HG03520 (cell line): ENCODE data around the gene GULP1.
"Not testable (repeated sequence)": the region's sequence is repeated elsewhere in the genome, so short reads cannot be mapped to it uniquely, and the experiment has no call there.

Experiments
- ATAC-seq: cut with Tn5 transposase; IDR thresholded peaks from one replicate; pipeline ENCODE4 v1.9.1; 2021; ENCODE audit warnings: mild to moderate bottlenecking, moderate library complexity; ENCODE audit not compliant: unreplicated experiment

Gene GULP1, protein sequence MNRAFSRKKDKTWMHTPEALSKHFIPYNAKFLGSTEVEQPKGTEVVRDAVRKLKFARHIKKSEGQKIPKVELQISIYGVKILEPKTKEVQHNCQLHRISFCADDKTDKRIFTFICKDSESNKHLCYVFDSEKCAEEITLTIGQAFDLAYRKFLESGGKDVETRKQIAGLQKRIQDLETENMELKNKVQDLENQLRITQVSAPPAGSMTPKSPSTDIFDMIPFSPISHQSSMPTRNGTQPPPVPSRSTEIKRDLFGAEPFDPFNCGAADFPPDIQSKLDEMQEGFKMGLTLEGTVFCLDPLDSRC

DNA sequence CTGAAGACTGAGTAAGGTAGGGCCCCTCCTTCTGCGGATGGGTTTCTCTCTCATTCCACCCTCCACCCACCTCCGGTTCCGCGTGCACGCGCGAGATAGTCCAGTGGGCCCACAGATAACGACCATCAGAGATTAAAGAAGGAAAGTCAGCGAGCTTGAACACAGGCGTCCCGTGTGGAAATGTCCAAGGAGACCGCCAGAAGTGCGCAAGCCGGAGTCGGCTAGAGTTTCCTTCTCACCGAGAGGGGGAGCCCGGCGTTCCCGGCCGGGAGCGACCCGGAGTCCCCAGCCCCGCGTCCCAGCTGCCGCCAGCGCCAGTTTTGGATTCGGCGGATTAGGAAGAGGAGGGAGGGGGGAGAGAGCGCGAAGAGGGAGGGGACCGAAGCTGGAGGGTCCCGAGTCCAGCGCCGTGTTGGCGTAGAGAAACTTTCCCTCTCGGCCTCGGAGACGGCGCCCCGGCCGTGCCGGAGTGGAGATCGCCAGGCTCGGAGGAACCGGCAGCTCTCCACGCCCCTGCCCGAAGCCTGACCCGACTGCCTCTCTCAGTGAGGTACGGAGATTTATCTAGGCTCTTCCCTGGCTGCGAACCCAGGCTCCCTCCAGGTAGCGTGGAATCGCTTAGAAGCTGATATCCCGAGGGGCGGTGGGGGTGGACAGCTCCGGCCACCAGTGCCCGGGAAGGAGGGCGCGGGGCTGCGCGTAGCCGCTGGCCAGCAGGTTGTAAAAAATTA lies at the start of gene GULP1:
Gene GULP1 (plus strand): TSS at position 258 of the 731 bp plus-strand sequence. CDS start 185,829 bp downstream, outside the sequence.
- no peak for ATAC-seq

DNA sequence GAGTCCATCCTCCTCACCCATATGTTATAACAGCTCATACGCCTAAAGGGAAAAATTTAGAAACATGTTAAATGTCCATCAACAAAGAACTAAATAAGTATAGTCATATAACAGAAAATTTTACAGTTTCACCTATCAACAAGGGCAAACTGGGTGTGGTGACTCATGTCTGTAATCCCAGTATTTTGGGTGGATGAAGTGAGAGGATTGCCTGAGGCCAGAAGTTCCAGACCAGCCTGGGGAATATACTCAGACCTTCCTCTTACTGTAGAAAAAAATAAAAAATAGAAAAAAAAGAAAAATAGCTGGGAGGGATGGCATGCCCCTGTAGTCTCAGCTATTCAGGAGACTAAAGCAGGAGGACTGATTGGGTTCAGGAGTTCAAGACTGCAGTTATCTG lies 48.3 kb upstream of the GULP1 start:
- no peak for ATAC-seq

DNA sequence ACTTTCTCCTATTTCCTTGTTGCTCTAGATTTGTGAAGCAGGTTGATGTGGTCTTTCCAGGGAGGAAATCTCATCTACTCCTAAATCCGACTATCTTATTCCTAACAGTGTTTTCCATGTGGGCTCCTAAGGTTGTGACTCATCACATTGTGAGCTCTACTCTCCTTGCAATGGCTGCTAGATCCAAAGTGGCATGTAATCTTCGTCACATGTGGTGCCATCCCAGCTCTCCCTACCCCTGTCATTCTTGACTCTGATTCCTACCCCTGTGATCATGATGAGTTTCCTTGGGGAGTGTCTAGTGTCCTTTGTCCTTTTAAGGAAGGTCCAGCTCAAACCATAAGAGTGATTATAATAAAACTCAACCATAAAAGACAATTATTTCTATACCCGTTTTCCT lies 47.3 kb upstream of the GULP1 start:
- no peak for ATAC-seq

DNA sequence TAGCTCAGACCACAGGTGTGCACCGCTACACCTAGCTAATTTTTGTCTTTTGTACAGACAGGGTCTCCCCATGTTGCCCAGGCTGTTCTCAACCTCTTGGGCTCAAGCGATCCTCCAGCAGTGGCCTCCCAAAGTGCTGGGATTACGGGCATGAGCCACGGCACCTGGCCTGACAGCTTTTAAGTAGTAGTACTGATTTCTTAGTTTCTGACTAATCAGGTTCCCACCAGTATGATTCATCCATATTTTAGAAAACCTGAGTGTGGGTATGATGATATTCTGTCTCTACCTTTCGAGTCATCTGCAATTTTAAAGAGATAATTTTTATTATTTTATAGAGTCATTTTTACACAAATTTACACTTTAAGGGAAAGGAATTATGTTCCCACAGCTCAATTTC lies 46.4 kb upstream of the GULP1 start:
- no peak for ATAC-seq

DNA sequence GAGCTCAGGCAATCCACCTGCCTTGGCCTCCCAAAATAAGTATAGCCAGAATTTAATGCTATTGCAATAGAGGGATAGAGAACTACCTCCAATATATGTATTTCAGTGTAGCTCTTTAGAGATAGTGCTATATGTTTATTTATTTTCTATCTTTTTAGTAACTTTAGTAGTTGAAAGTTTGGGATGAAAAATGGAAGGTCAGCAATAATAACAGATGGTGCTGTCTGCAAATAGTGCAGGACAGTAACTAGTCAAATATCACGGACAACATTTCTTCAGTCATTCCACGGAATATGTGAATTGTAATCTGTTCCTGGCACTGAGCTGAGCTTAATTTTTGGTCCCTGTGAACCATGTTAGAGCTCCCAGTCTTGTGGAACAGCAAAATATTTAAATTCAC lies 43.2 kb upstream of the GULP1 start:
- no peak for ATAC-seq

DNA sequence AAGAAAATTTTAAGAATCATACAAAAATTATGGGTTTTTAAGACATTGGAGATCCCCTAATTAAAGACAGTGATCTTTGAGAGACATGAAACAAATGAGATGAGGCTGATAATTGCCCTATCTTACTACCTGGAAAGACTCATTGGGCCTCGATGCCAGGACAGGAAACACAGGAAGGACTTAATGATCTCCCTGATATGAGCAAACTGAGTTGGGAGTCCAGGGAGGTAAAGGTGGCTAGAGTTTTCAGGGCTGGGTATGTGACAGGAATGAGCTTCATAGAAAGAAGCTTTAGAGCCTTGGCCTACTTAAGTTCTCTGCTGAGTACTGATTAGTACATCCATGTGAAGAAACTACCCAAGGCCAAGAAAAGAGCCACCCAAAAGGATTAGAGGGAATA lies 40.6 kb upstream of the GULP1 start:
- no peak for ATAC-seq

DNA sequence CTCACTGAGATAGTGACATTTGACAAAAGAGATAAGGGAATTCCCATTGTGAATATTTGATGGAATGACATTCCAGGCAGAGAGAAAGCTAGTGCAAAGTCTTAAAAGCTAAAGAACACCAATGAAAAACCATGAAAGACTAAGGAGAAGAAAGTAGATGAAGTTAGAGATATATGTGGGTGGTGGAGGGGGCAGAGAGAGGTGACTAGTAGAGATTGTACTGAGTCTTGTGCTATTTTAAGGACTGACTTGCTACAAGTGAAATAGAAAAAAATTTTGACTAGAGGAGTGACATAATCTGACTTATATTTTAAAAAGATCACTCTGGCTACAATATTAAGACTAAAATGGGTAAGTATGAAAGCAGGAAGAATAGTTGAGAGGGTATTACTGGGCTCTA lies 35.3 kb upstream of the GULP1 start:
- no peak for ATAC-seq

DNA sequence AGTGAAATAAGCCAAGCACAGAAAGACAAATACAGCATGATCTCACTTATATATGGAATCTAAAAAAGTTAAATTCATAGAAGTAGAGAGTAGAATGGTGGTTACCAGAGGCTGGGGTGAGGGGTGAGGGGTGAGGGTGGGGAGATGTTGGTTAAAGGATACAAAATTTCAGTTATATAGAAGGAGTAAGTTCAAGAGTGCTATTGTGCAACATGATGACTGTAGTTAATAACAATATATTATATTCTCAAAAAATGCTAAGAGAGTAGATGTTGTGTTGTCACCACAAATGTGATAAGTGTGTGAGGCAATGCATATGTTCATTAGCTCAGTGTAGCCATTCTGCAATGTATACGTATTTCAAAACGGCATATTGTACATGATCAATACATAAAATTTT lies 26.4 kb upstream of the GULP1 start:
- ATAC-seq = no peak

DNA sequence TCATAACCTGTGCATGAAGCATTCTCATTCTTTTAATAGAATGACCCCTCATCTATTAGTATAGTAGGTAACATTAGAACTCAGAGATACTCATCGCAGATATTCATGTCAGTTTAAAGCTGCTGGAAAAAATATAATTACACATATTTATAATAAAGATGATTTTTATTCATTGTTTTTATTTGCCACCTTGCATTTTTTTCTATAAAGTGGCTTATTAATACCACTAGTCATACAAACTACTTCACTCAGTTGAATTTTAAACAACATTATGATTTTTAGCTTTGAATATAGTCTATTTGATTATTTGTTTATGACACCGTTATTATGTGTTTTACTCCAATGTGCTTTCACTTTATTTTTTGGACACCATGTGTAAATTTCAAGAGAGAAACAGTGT lies 23.9 kb upstream of the GULP1 start:
- ATAC-seq = no peak

DNA sequence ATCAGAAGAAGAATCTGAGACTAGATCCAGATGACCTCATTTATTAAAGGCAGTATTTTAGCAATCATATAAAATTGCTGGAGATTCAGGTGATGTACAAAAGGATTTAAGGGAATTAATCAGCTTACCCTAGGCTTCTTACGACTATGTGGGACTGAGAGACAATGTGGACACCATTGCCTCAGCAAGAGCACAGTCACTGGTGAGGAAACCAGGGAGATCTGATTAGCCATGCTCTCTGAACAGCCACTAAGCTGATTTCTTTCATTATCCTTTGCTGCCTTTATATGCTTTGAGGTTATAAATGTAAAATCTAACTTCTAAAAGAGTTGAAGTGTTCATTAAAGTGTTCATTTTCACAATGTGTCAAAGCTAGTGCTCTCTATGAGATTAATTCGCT lies 22.7 kb upstream of the GULP1 start:
- ATAC-seq = no peak

DNA sequence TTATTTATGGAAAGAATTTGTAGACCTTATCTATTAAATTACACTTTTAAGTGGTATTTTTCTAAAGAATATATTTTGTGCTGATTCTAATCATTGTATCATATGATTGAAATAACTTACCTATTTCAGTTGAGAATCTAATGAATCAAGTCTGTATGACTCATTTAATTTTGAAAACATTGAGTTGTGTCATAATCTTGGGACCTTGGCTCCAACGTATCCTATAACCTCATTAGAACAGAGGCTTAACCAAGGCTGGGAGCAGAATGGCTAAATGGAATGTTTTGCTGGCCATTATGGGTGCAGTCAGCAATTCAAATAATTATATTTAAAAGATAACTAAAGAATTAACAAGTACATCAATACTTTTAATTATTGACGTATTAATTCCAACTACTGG lies 19.6 kb upstream of the GULP1 start:
- no peak for ATAC-seq

DNA sequence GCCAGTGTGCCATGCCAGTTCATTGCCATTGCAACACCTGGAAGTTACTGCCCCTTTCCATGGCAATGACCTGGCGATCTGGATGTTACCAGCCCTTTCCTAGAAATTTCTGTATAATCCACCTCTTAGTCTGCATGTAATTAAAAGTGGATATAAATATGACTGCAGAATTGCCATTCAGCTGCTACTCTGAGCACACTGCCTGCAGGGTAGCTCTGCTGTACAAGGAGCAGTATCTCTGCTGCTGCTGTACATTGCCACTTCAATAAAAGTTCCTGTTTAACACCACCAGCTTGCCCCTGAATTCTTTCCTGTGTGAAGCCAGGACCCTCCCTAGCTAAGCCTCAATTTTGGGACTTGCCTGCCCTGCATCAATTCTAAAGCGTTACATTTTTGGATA lies 17.4 kb upstream of the GULP1 start:
- ATAC-seq = no peak

DNA sequence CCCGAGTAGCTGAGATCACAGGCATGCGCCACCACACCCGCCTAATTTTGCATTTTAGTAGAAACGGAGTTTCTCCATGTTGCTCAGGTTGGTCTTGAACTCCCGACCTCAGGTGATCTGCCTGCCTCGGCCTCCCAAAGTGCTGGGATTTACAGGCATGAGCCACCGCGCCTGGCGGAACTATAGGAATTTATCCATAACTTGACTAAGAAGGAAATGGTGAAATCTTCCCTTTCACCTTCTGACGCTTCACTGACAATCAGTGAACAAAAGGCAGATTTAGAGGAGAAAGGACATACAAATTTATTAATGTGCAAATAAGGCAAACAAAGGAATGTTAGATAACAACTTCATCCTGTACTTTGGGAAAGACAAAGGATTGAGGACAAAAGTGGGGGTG lies 15.4 kb upstream of the GULP1 start:
- no peak for ATAC-seq

DNA sequence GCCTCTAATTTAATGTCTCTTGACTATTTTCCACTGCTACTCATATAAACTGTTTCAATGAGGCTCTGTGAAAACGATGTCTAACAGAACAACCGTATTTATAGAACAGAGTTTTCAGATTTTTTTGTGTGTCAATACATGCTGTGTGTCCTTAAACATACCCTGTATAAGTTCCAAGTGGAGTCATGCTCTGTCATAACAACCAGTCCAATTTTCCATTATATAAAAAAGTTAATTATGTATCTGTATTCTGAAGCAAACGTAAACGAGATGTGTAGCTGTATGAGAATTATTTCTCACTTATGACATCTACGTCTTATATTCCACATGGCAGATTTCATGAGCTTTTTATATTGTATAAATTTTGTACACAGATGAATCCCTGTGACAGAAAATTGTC lies 13.9 kb upstream of the GULP1 start:
- ATAC-seq = no peak

DNA sequence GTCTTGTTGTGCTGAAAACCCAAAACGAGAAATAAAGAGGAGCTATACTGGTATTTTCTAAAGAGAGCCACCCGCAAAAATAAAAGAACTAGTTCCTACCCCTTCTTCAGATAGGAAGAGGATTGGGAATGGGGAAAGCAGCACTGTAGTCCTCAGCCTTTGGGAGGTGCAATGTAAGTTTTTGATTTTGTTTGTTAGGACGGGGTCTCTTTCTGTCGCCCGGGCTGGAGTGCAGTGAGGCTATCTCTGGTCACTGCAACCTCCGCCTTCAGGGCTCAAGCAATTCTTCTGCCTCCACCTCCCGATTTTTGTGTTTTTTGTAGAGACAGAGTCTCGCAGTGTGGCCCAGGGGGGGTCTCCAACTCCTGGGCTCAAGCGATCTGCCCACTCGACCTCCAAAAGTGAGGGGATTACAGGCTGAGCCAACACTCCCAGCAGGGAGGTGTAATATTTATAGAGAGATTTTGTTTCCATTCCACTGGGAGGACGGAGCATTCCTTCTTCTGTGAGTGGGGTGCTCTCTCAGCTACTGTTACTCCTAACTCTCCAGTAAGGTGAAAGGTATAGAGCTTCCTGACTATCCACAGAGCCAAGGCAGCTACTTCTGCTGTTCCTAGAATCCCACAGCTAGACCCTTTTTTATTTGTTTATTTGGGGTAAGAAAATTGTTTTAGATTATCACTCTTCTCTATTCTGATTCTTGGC lies 13.1 kb upstream of the GULP1 start:
- no peak for ATAC-seq

DNA sequence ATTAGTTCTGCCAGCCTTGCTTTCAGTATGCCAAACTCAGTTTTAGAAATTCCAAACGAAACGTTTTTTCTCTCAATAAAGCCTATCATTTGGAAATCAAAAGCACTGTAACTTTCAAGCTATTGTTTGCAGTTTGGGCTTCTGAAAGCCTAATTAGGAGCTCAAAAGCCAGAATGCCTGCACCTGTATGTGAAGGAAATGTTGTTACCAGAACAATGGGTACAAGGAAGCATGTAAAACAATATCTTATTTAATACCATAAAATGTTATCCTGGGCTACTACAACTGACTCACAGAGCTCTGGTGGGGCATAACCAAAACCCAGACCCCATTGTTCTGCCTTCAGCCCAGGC lies 12.6 kb upstream of the GULP1 start:
- ATAC-seq = no peak

DNA sequence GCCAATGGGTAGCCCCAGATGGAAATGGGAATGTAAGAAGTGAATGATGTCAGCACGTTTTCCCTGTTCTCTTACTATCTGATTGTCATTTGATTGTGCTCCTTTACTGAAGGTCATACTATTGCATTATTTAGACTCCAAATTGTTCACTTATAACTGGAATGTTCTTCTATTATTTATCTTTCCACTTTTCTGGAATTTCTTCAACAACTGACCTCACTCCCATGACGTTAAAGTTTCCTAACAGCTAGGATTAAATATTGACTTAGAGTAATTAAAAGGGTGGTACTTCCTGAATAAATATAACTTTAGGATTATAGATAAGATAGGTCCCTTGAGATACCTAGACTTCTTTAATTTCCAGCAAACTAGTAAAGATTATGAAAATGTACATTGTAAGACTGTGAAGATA lies 10.9 kb upstream of the GULP1 start:
- ATAC-seq = no peak

DNA sequence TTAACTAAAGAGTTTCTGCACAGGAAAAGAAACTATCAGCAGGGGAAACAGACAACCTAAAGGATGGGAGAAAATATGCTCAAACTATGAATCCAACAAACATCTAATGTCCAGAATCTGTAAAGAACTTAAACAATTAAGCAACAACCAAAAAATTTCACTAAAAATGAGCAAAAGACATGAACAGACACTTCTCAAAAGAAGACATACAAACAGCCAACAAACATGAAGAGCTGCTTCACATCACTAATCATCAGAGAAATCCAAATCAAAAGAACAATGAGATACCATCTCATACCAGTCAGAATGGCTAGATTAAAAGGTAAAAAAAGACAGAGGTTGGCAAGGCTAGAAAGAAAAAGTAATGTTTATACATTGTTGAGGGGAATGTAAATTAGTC lies 8.8 kb upstream of the GULP1 start:
- no peak for ATAC-seq

DNA sequence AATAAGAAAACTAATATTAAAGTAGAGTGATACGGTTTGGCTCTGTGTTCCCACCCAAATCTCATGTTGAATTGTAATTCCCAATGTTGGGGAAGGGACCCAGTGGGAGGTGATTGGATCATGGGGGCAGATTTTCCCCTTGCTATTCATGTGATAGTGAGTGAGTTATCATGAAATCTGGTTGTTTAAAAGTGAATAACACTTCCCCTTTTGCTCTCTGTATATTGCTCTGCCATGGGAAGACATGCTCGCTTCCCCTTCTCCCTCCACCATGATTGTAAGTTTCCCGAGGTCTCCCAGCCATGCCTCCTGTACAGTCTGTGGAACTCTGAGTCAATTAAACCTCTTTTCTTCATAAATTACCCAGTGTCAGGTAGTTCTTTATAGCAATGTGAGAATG lies 7.4 kb upstream of the GULP1 start:
- ATAC-seq = not testable (repeated sequence)

DNA sequence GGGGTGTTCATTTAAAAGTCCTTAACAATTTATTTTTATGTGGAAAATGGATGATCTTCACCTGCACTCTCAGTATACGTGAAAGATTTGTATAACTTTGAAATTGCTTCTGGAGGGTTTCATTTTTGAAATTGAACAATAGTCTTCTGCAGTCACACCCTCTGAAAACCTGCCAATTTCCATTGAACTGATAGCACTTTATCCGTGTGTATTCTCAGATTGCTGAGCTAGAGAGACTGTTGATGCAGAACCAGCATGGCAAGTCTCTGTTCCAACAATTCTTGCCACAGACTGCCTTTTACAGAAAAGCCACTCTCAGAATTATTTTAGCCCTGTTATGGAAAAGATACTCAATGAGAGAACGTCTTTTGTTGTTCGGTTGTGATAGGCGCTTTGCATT lies 6.6 kb upstream of the GULP1 start:
- no peak for ATAC-seq

DNA sequence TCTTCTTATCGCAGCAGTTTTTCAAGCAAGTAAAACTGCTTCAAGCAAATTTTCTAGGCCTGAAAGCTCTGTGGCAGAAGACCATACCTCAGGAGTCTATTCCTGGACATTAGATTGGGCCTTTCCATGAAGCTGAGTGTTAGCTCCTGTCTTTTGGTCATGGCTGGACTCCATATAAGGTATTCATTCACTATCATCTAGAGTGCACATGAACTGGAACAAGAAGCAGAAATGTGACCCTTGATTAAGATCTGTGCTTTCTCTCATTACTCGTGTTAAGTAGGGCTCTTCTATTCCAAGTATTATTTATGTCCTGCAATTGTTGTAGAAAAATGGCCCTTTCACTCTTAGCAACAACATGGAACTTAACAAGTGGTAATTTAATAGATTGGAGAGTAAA lies 5.9 kb upstream of the GULP1 start:
- no peak for ATAC-seq

DNA sequence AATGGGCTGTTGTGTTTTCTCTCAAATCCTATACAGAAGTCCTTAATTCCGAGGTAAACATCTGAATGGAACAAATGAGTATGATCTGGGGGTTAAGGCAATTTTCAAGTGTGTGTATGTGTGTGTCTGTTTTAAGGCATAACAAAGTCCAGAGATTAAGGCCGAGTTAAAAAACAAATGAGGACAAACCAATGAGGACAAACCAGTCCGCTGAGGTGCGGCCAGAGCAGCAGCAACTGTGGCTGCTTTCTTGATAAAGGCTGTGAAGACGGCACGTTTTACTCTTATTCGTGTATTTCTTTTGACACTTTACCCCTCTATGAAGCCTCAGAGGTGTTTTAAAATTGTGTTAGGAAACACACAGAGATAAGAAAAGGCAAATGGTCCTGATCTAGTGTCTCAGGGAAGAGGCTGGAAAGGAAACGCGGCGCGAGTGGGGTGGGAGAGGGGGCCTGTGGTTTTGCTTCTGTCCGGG lies 495 bp upstream of the GULP1 start:
- ATAC-seq = no peak
